ENCODE data around the gene GATB. TPM values are rescaled to one million over a fixed set of nuclear protein-coding genes. Genes with fewer than 3 reads are reported as not detected.

The GATB gene
- total and polyA plus RNA-seq, 10 of the 15 experiments (the other 5 are each of a cell fraction or from before 2014, with no cell fraction given): 20.5 to 37.3 (median 30.5) TPM

DNA sequence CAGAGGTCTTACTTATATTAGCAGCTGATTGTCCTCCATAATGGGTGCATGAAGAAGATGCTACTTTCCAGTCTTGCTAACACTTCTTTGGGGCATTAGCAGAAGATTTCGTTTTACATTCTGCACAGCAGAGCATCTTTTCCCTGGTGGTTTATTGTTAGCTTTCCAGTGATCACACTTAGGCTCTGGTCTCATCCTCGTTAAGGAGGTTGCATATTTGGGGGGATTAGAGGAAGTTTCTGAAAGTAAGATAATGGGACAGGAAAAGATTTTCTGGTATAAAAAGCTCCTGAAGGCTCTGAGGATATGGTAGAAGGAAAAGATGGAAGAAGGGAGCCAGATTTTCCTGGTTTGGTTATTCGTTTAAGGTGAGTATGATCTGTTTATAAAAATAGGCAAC, 134.1 kb downstream of the GATB start (continued):
- no peak for TF ChIP-seq SIN3A (IDR thresholded peaks at IDR 0.05; ENCODE audit: low read depth, low read length)

DNA sequence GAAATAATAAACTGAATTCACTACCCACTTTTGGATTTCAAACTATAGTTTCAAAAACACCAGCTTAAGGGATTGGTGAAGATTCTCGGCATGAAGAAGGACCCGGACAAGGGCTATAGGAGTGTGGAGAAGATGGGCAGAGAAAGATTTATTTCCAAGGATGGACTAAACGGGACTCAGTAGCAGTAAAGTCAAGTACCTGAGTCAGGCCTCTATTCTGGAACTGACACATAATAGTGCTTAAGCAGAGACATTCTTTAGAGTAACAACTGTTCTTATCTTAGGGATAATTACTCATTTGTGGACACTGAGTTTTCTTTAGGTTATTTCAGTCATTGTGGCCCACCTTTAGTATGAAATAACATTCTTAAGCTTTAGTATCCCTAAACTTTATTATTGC, 134.6 kb downstream of the GATB start:
- no peak for ATAC-seq
- no peak overlapping the region for H3K4me3 ChIP-seq
- H2AFZ ChIP-seq (ENCODE audit: control insufficient read depth, low read depth, low read length): no peak overlapping the region
- no TSS peak for BruUV-seq (replicated peaks)
- POLR2A ChIA-PET: no interaction called here
- H3K27ac ChIP-seq (ENCODE audit: control insufficient read depth, insufficient read depth): no peak overlapping the region
- TF ChIP-seq, protein P1, sequence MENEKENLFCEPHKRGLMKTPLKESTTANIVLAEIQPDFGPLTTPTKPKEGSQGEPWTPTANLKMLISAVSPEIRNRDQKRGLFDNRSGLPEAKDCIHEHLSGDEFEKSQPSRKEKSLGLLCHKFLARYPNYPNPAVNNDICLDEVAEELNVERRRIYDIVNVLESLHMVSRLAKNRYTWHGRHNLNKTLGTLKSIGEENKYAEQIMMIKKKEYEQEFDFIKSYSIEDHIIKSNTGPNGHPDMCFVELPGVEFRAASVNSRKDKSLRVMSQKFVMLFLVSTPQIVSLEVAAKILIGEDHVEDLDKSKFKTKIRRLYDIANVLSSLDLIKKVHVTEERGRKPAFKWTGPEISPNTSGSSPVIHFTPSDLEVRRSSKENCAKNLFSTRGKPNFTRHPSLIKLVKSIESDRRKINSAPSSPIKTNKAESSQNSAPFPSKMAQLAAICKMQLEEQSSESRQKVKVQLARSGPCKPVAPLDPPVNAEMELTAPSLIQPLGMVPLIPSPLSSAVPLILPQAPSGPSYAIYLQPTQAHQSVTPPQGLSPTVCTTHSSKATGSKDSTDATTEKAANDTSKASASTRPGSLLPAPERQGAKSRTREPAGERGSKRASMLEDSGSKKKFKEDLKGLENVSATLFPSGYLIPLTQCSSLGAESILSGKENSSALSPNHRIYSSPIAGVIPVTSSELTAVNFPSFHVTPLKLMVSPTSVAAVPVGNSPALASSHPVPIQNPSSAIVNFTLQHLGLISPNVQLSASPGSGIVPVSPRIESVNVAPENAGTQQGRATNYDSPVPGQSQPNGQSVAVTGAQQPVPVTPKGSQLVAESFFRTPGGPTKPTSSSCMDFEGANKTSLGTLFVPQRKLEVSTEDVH (IDR thresholded peaks at IDR 0.05; ENCODE audit: low read depth, partially characterized antibody): no peak
- TF ChIP-seq, protein P2, sequence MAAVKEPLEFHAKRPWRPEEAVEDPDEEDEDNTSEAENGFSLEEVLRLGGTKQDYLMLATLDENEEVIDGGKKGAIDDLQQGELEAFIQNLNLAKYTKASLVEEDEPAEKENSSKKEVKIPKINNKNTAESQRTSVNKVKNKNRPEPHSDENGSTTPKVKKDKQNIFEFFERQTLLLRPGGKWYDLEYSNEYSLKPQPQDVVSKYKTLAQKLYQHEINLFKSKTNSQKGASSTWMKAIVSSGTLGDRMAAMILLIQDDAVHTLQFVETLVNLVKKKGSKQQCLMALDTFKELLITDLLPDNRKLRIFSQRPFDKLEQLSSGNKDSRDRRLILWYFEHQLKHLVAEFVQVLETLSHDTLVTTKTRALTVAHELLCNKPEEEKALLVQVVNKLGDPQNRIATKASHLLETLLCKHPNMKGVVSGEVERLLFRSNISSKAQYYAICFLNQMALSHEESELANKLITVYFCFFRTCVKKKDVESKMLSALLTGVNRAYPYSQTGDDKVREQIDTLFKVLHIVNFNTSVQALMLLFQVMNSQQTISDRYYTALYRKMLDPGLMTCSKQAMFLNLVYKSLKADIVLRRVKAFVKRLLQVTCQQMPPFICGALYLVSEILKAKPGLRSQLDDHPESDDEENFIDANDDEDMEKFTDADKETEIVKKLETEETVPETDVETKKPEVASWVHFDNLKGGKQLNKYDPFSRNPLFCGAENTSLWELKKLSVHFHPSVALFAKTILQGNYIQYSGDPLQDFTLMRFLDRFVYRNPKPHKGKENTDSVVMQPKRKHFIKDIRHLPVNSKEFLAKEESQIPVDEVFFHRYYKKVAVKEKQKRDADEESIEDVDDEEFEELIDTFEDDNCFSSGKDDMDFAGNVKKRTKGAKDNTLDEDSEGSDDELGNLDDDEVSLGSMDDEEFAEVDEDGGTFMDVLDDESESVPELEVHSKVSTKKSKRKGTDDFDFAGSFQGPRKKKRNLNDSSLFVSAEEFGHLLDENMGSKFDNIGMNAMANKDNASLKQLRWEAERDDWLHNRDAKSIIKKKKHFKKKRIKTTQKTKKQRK (IDR thresholded peaks at IDR 0.05; ENCODE audit: low read depth, low read length): no peak
- TF ChIP-seq ZNF24 (IDR thresholded peaks at IDR 0.05) (no peak), SIX5 (IDR thresholded peaks at IDR 0.05; ENCODE audit: low read depth, low read length, severe bottlenecking) (no peak), TCF12 (IDR thresholded peaks at IDR 0.05; ENCODE audit: low read depth, low read length) (no peak), SREBF2 (IDR thresholded peaks at IDR 0.05; ENCODE audit: low read length) (no peak), ZZZ3 (IDR thresholded peaks at IDR 0.05; ENCODE audit: control insufficient read depth, insufficient read length, low read depth) (no peak), SPI1 (IDR thresholded peaks at IDR 0.05; ENCODE audit: borderline replicate concordance, insufficient read depth, low read depth, low read length) (no peak), HDAC2 (IDR thresholded peaks at IDR 0.05) (no peak), POLR2AphosphoS2 (IDR thresholded peaks at IDR 0.05; ENCODE audit: low read depth, low read length) (no peak), MYB (IDR thresholded peaks at IDR 0.05; ENCODE audit: borderline replicate concordance, low read depth, low read length) (no peak)
- no peak for DNase-seq (ENCODE audit: low read depth, low spot score)
- no peaks in the 10 kb centered on the region for H3K36me3 ChIP-seq (ENCODE audit: control insufficient read depth in 2 of 2, insufficient read depth in 2 of 2, low read length in 1 of 2)
- H3K4me2 ChIP-seq (ENCODE audit: control insufficient read depth, insufficient read depth): no peak overlapping the region
- H3K27me3 ChIP-seq (replicated peaks in 1 of 2; ENCODE audit: control insufficient read depth in 2 of 2, insufficient read depth in 2 of 2, low read length in 1 of 2): no peaks in the 10 kb centered on the region; a peak in 3 of 4 replicates
- no peak for FAIRE-seq
- 13% methylated on average over 3 of the region's 3 CpGs for WGBS (ENCODE audit: insufficient coverage, insufficient replicate concordance, low lambda C conversion rate, missing lambda C conversion rate)
- H3K4me1 ChIP-seq (ENCODE audit: control insufficient read depth, insufficient read depth, low read length): no peaks in the 10 kb centered on the region
- RAD21 ChIA-PET (ENCODE audit: unreplicated experiment): no interaction called here
- H3K9me3 ChIP-seq (replicated peaks; ENCODE audit: control insufficient read depth, insufficient read depth, low read length): no peaks in the 10 kb centered on the region
- in situ Hi-C loops (cut with MboI) (no loop called here), intact Hi-C loops (cut with micrococcal nuclease; ENCODE audit: unreplicated experiment) (no loop called here)
- CTCF ChIA-PET: interaction anchor here (1.2 kb wide), 1 partner anchor 14 kb away, joined by 3 read pairs; no protein-coding TSS in a partner anchor
- no peaks in the 10 kb centered on the region for H3K79me2 ChIP-seq (ENCODE audit: control insufficient read depth, insufficient read depth, low read length)
- SMC1A ChIA-PET (ENCODE audit: uncharacterized antibody, unreplicated experiment): interaction anchor here (2.7 kb wide), 1 partner anchor 13 kb away, joined by 10 read pairs; no protein-coding TSS in a partner anchor
- no peaks in the 10 kb centered on the region for H4K20me1 ChIP-seq (ENCODE audit: control insufficient read depth, insufficient read depth)
- no peak overlapping the region for H3K9ac ChIP-seq (ENCODE audit: control insufficient read depth, insufficient read depth, low read length)

All from GM12878 (cell line).